IMR-90 (cell line): ENCODE measurements around the gene GNAS. TPM values are rescaled to one million over a fixed set of nuclear protein-coding genes. Genes with fewer than 3 reads are reported as not detected.

Source experiments
- ATAC-seq: fragments of 200-7000 bp; cut with Tn5 transposase; 2 replicates; pipeline ENCODE4 v1.9.1; 2020; ENCODE audit warnings: low read depth, mild to moderate bottlenecking, moderate library complexity
- BruUV-seq: library from RNA; stranded (reverse); fragments of 400-500 nt; replicated peaks from 2 replicates; lab custom pipeline; 2021; lab: Mats Ljungman, UMichigan
- CTCF ChIA-PET: fragments of 300-600 bp; formaldehyde crosslinking; extraction: SDS; loops from one replicate; lab custom pipeline; 2021; ENCODE audit warnings: antibody characterized with exemption; lab: Yijun Ruan, JAX
- POLR2A ChIA-PET: fragments of 300-600 bp; sonication (Branson Sonifier 250); formaldehyde crosslinking; loops from one replicate; lab custom pipeline; 2022; ENCODE audit warnings: antibody characterized with exemption; ENCODE audit not compliant: unreplicated experiment; lab: Charles Lee
- DNase-seq: peaks from one replicate; pipeline ENCODE4 v3.0.0; 2013
- H2AFZ ChIP-seq: replicated peaks from 2 replicates; pipeline ENCODE3; 2013; ENCODE audit warnings: low read length, mild to moderate bottlenecking; ENCODE audit not compliant: poor library complexity
- H2AK5ac ChIP-seq: 2 replicates; pipeline ENCODE4 v1.6.1; 2013; ENCODE audit warnings: low read depth, low read length, inconsistent platforms
- H2AK9ac ChIP-seq: replicated peaks from 2 replicates; pipeline ENCODE3; 2013; ENCODE audit warnings: mild to moderate bottlenecking, low read depth, low read length, moderate library complexity; ENCODE audit not compliant: poor library complexity
- H2BK120ac ChIP-seq: 2 replicates; pipeline ENCODE4 v1.6.1; 2013; ENCODE audit warnings: low read depth, low read length, inconsistent platforms
- H2BK15ac ChIP-seq: 3 replicates; pipeline ENCODE4 v1.6.1; 2013; ENCODE audit warnings: low read depth, low read length, inconsistent platforms
- H2BK20ac ChIP-seq: 2 replicates; pipeline ENCODE4 v1.6.1; 2013; ENCODE audit warnings: low read depth, mild to moderate bottlenecking, inconsistent platforms, low read length, moderate library complexity
- H2BK5ac ChIP-seq: 2 replicates; pipeline ENCODE4 v1.6.1; 2013; ENCODE audit warnings: mild to moderate bottlenecking, low read depth, low read length, inconsistent platforms; ENCODE audit not compliant: poor library complexity, severe bottlenecking
- H3K14ac ChIP-seq: replicated peaks from 2 replicates; pipeline ENCODE4 v1.6.1; 2013; ENCODE audit warnings: low read depth, low read length, inconsistent platforms
- H3K18ac ChIP-seq: 2 replicates; pipeline ENCODE4 v1.6.1; 2013; ENCODE audit warnings: low read depth, low read length, control low read depth
- H3K23ac ChIP-seq: 2 replicates; pipeline ENCODE4 v1.6.1; 2013; ENCODE audit warnings: low read depth, low read length, inconsistent platforms
- H3K27ac ChIP-seq: 2 replicates; pipeline ENCODE4 v1.5.1; 2013; ENCODE audit warnings: mild to moderate bottlenecking, control low read depth, low read length; ENCODE audit not compliant: insufficient read depth
- H3K27me3 ChIP-seq: 2 replicates; pipeline ENCODE4 v1.6.1; 2013; ENCODE audit warnings: low read length; ENCODE audit not compliant: control insufficient read depth, insufficient read depth
- H3K36me3 ChIP-seq: 2 replicates; pipeline ENCODE4 v1.6.1; 2013; ENCODE audit warnings: low read length, mixed read lengths; ENCODE audit not compliant: control insufficient read depth, insufficient read depth
- H3K4ac ChIP-seq: 2 replicates; pipeline ENCODE4 v1.6.1; 2013; ENCODE audit warnings: low read depth, low read length, inconsistent platforms
- H3K4me1 ChIP-seq: 2 replicates; pipeline ENCODE4 v1.6.1; 2013; ENCODE audit warnings: low read length, mixed read lengths; ENCODE audit not compliant: control insufficient read depth, insufficient read depth
- H3K4me2 ChIP-seq: 2 replicates; pipeline ENCODE4 v1.6.1; 2013; ENCODE audit warnings: low read depth, mild to moderate bottlenecking, control low read depth, low read length, moderate library complexity
- H3K4me3 ChIP-seq: 2 replicates; pipeline ENCODE4 v1.5.1; 2013; ENCODE audit warnings: low read depth, mild to moderate bottlenecking, control low read depth, low read length, moderate library complexity; ENCODE audit not compliant: insufficient read depth
- H3K56ac ChIP-seq: 2 replicates; pipeline ENCODE4 v1.6.1; 2013; ENCODE audit warnings: low read length, inconsistent platforms; ENCODE audit not compliant: insufficient read depth; ENCODE audit errors: extremely low read depth
- H3K79me1 ChIP-seq, 2 experiments: 2 replicates each; pipeline ENCODE4 v1.6.1; 2013; ENCODE audit warnings: low read length in 2 of 2, inconsistent platforms in 1 of 2, low read depth in 1 of 2
- H3K9ac ChIP-seq: 2 replicates; pipeline ENCODE4 v1.6.1; 2013; ENCODE audit warnings: low read depth, low read length, control low read depth
- H3K9me1 ChIP-seq: 2 replicates; pipeline ENCODE4 v1.6.1; 2013; ENCODE audit warnings: low read length, inconsistent platforms; ENCODE audit not compliant: insufficient read depth
- H3K9me3 ChIP-seq: 2 replicates; pipeline ENCODE4 v1.6.1; 2013; ENCODE audit warnings: low read length; ENCODE audit not compliant: control insufficient read depth, insufficient read depth
- H4K20me1 ChIP-seq: 2 replicates; pipeline ENCODE4 v1.6.1; 2013; ENCODE audit warnings: low read length, inconsistent platforms; ENCODE audit not compliant: insufficient read depth
- H4K5ac ChIP-seq: 2 replicates; pipeline ENCODE4 v1.6.1; 2013; ENCODE audit warnings: mild to moderate bottlenecking, low read depth, low read length, control low read depth
- H4K8ac ChIP-seq, 2 experiments: 2 replicates each; pipeline ENCODE4 v1.6.1; 2013; ENCODE audit warnings: low read depth in 2 of 2, low read length in 2 of 2, control low read depth in 1 of 2, inconsistent platforms in 1 of 2
- H4K91ac ChIP-seq: 2 replicates; pipeline ENCODE4 v1.6.1; 2013; ENCODE audit warnings: low read depth, low read length, inconsistent platforms; ENCODE audit not compliant: insufficient read depth
- CEBPB ChIP-seq: IDR thresholded peaks from 2 replicates; pipeline ENCODE4 v1.6.1; 2012; ENCODE audit warnings: low read depth, low read length, improper control_type of control experiment
- SMC3 ChIP-seq: fragments of 150-350 bp; IDR thresholded peaks from 2 replicates; pipeline ENCODE4 v1.6.1; 2016; ENCODE audit warnings: low read depth, mild to moderate bottlenecking, antibody characterized with exemption, low read length, moderate library complexity
- WGBS, 2 experiments: methylation state at CpG; one replicate each; pipeline versions ENCODE4 v1.1.5 to v1.1.7; 2013; ENCODE audit warnings: missing lambda C conversion rate in 2 of 2; ENCODE audit not compliant: insufficient read length in 1 of 2; ENCODE audit errors: extremely low coverage in 2 of 2; 5-methylcytosine and 5-hydroxymethylcytosine counted together
- dilution Hi-C: fragments of 300-500 bp; cut with HindIII; formaldehyde crosslinking; loops from one replicate; pipeline ENCODE4 v1.14.3; 2018; ENCODE audit warnings: low sequenced_read_pairs; ENCODE audit not compliant: unreplicated experiment
- in situ Hi-C: fragments of 300-500 bp; cut with MboI; formaldehyde crosslinking; loops from 3 replicates; pipeline ENCODE4 v1.14.3; 2019; ENCODE audit warnings: low sequenced_read_pairs, inconsistent platforms, mixed read lengths
- intact Hi-C: fragments of 100-400 bp; cut with micrococcal nuclease; formaldehyde crosslinking; loops from 2 replicates; pipeline ENCODE4 v1.10.0; 2022
- polyA plus RNA-seq, 3 experiments: library from polyadenylated mRNA; depleted of rRNA; stranded (reverse); fragments of >200 nt; gene quantifications; 2 replicates each; pipeline ENCODE4 v1.2.3, GENCODE V29; 2012; ENCODE audit warnings: low replicate concordance in 1 of 3
- total RNA-seq: library from RNA; depleted of rRNA; stranded (reverse); fragments of >200 nt; gene quantifications from 2 replicates; pipeline ENCODE4 v1.2.3, GENCODE V29; 2012

The GNAS gene
- total and polyA plus RNA-seq, 2 of the 4 experiments (the other 2 are of a cell fraction) = 397 to 1,356 TPM

GRCh38 chr20:58956078-58956477 lies 103.6 kb downstream of the GNAS start:
- Histone ChIP-seq H3K4me2 (no peak overlapping the region), H3K9me3 (no peaks in the 10 kb centered on the region), H3K4me3 (no peak overlapping the region), H4K8ac (no peak overlapping the region), H2AK5ac (no peak overlapping the region), H4K20me1 (no peaks in the 10 kb centered on the region), H2BK20ac (no peak overlapping the region), H3K9me1 (no peaks in the 10 kb centered on the region), H2BK15ac (no peak overlapping the region), H3K79me1 (no peaks in the 10 kb centered on the region), H3K4me1 (no peaks in the 10 kb centered on the region), H3K9ac (no peak overlapping the region), H3K27ac (no peak overlapping the region), H2BK5ac (no peak overlapping the region), H3K23ac (no peak overlapping the region), H2AFZ (no peak overlapping the region), H3K27me3 (no peaks in the 10 kb centered on the region; the same call in 1 of the 2 replicates), H3K56ac (no peak overlapping the region), H3K18ac (no peak overlapping the region), H4K91ac (no peak overlapping the region), H3K14ac (no peak overlapping the region), H2BK120ac (no peak overlapping the region), H3K4ac (no peak overlapping the region), H2AK9ac (no peak overlapping the region), H3K36me3 (no peaks in the 10 kb centered on the region), H4K5ac (no peak overlapping the region)
- dilution Hi-C loops (no loop called here), in situ Hi-C loops (no loop called here), intact Hi-C loops (no loop called here)
- no peak for DNase-seq
- WGBS, 2 experiments = no CpG with 5 or more reads among the region's 8 CpGs
- BruUV-seq = no TSS peak
- POLR2A ChIA-PET = no interaction called here
- TF ChIP-seq SMC3 (no peak), CEBPB (peak; percentile 69)
- CTCF ChIA-PET = no interaction called here
- no peak for ATAC-seq
